HepG2 (cell line): ENCODE results near the gene SYNE1. TPM values are rescaled to one million over a fixed set of nuclear protein-coding genes. Genes with fewer than 3 reads are reported as not detected.

Experiments used
- BORCS8-MEF2B ChIP-seq: sonication (generic); formaldehyde crosslinking; IDR thresholded peaks from 2 replicates; pipeline ENCODE4 v1.8.0; 2022; ENCODE audit warnings: mild to moderate bottlenecking, missing genetic modification reagents
- ETV5 ChIP-seq: IDR thresholded peaks from 2 replicates; pipeline ENCODE4 v1.6.1; 2018; ENCODE audit warnings: missing biosample characterization, missing genetic modification reagents, inconsistent platforms, borderline replicate concordance
- FOXJ3 ChIP-seq: sonication (generic); formaldehyde crosslinking; IDR thresholded peaks from 2 replicates; pipeline ENCODE4 v1.4.0; 2020; ENCODE audit warnings: missing genetic modification reagents, mild to moderate bottlenecking, borderline replicate concordance
- HIVEP1 ChIP-seq: sonication (generic); formaldehyde crosslinking; IDR thresholded peaks from 2 replicates; pipeline ENCODE4 v1.4.0; 2020; ENCODE audit warnings: mild to moderate bottlenecking, missing genetic modification reagents
- KDM2A ChIP-seq: sonication (generic); formaldehyde crosslinking; IDR thresholded peaks from 2 replicates; pipeline ENCODE4 v1.4.0; 2020; ENCODE audit warnings: low read depth, missing genetic modification reagents, borderline replicate concordance
- NKX3-1 ChIP-seq: sonication (generic); formaldehyde crosslinking; IDR thresholded peaks from 2 replicates; pipeline ENCODE4 v1.5.0; 2020; ENCODE audit warnings: missing genetic modification reagents
- NR2F6 ChIP-seq, 2 experiments: IDR thresholded peaks; 2 replicates each; pipeline ENCODE4 v1.6.1; 2016; ENCODE audit warnings: antibody characterized with exemption in 1 of 2, mild to moderate bottlenecking in 1 of 2
- PHB2 ChIP-seq: fragments of 450-650 bp; IDR thresholded peaks from 2 replicates; pipeline ENCODE4 v1.6.1; 2018; ENCODE audit not compliant: partially characterized antibody
- RORA ChIP-seq: sonication (generic); formaldehyde crosslinking; IDR thresholded peaks from 2 replicates; pipeline ENCODE4 v1.5.0; 2020; ENCODE audit warnings: mild to moderate bottlenecking, missing genetic modification reagents, moderate library complexity
- ZBTB25 ChIP-seq: IDR thresholded peaks from 2 replicates; pipeline ENCODE4 v1.6.1; 2018; ENCODE audit warnings: missing genetic modification reagents
- ZFP36L1 ChIP-seq: sonication (generic); formaldehyde crosslinking; IDR thresholded peaks from 2 replicates; pipeline ENCODE4 v1.8.0; 2022; ENCODE audit warnings: mild to moderate bottlenecking, missing genetic modification reagents, moderate library complexity
- ZNF20 ChIP-seq: sonication (generic); formaldehyde crosslinking; IDR thresholded peaks from 2 replicates; pipeline ENCODE4 v1.4.0; 2020; ENCODE audit warnings: mild to moderate bottlenecking, moderate library complexity, missing genetic modification reagents
- ZNF333 ChIP-seq: sonication (generic); formaldehyde crosslinking; IDR thresholded peaks from 2 replicates; pipeline ENCODE4 v1.4.0; 2020; ENCODE audit warnings: mild to moderate bottlenecking, missing genetic modification reagents, borderline replicate concordance
- ZNF383 ChIP-seq: sonication (generic); formaldehyde crosslinking; IDR thresholded peaks from 2 replicates; pipeline ENCODE4 v1.4.0; 2020; ENCODE audit warnings: missing genetic modification reagents, mild to moderate bottlenecking, borderline replicate concordance
- ZNF547 ChIP-seq: sonication (generic); formaldehyde crosslinking; IDR thresholded peaks from 2 replicates; pipeline ENCODE4 v1.5.1; 2020; ENCODE audit warnings: mild to moderate bottlenecking, missing genetic modification reagents
- ZNF616 ChIP-seq: sonication (generic); formaldehyde crosslinking; IDR thresholded peaks from 2 replicates; pipeline ENCODE4 v1.5.0; 2020; ENCODE audit warnings: low read depth, mild to moderate bottlenecking, missing genetic modification reagents
- ZNF891 ChIP-seq: sonication (generic); formaldehyde crosslinking; IDR thresholded peaks from 2 replicates; pipeline ENCODE4 v1.5.0; 2020; ENCODE audit warnings: mild to moderate bottlenecking, missing genetic modification reagents
- ZSCAN22 ChIP-seq: sonication (generic); formaldehyde crosslinking; IDR thresholded peaks from 2 replicates; pipeline ENCODE4 v1.4.0; 2020; ENCODE audit warnings: mild to moderate bottlenecking, missing genetic modification reagents
- polyA plus RNA-seq, 8 experiments: library from polyadenylated mRNA; depleted of rRNA in 3 of 8; stranded (reverse) in 7 of 8; unstranded in 1 of 8; fragments of >200 nt; fragmentation: Illumina TruSeq in 4 of 8; extraction: Trizol in 4 of 8; gene quantifications; 2 replicates each; pipeline versions ENCODE4 v1.2.1 to v1.2.3, GENCODE V29; 2011 to 2016; ENCODE audit warnings: low read depth in 4 of 8, missing spikeins in 1 of 8, mixed read lengths in 1 of 8; ENCODE audit not compliant: insufficient read depth in 1 of 8
- total RNA-seq, 5 experiments: library from RNA; depleted of rRNA; stranded (reverse); fragments of >200 nt; fragmentation: Illumina TruSeq; extraction: Trizol; gene quantifications; 2 replicates each; pipeline ENCODE4 v1.2.3, GENCODE V29; 2016; ENCODE audit warnings: low read depth in 1 of 5
- TF ChIP-seq, protein P1 (sequence below): sonication (generic); formaldehyde crosslinking; IDR thresholded peaks from 2 replicates; pipeline ENCODE4 v1.4.0; 2020; ENCODE audit warnings: mild to moderate bottlenecking, low read depth, missing genetic modification reagents
- TF ChIP-seq, protein P2 (sequence below): sonication (generic); formaldehyde crosslinking; IDR thresholded peaks from 2 replicates; pipeline ENCODE4 v1.5.0; 2020; ENCODE audit warnings: missing genetic modification reagents
- TF ChIP-seq, protein P3 (sequence below): sonication (generic); formaldehyde crosslinking; IDR thresholded peaks from 2 replicates; pipeline ENCODE4 v1.5.0; 2020; ENCODE audit warnings: mild to moderate bottlenecking, missing genetic modification reagents
- TF ChIP-seq, protein P4 (sequence below): sonication (generic); formaldehyde crosslinking; IDR thresholded peaks from 2 replicates; pipeline ENCODE4 v1.5.0; 2020; ENCODE audit warnings: missing genetic modification reagents, mild to moderate bottlenecking, borderline replicate concordance

Gene SYNE1
- total and polyA plus RNA-seq, 2 of the 13 experiments (the other 11 are each of a cell fraction or from before 2014, with no cell fraction given): 5.5 to 15.9 TPM

GRCh38 chr6:152170702-152171667 is 466.2 kb downstream of the SYNE1 start (continued):
- TF ChIP-seq PHB2: no peak
- TF ChIP-seq NR2F6 (IDR thresholded peaks at IDR 0.05): no peak; the same call in 1 of the 2 replicates
- peak; percentile 62; the same call in 1 of the 2 replicates for TF ChIP-seq NR2F6 (CRISPR knock-in tag; IDR thresholded peaks at IDR 0.05)
- TF ChIP-seq HIVEP1 (CRISPR knock-in tag): no peak
- TF ChIP-seq KDM2A (CRISPR knock-in tag): no peak; the same call in 1 of the 2 replicates
- TF ChIP-seq FOXJ3 (CRISPR knock-in tag): peak; percentile 43; the same call in 1 of the 2 replicates
- no peak for TF ChIP-seq ZSCAN22
- no peak for TF ChIP-seq ZNF333 (CRISPR knock-in tag)
- TF ChIP-seq ZNF616 (CRISPR knock-in tag): no peak
- no peak for TF ChIP-seq ZNF891 (CRISPR knock-in tag)
- TF ChIP-seq RORA (CRISPR knock-in tag): no peak
- TF ChIP-seq, protein P1, sequence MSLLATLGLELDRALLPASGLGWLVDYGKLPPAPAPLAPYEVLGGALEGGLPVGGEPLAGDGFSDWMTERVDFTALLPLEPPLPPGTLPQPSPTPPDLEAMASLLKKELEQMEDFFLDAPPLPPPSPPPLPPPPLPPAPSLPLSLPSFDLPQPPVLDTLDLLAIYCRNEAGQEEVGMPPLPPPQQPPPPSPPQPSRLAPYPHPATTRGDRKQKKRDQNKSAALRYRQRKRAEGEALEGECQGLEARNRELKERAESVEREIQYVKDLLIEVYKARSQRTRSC (CRISPR knock-in tag): no peak
- 0 out of 2 replicates have a peak, but pooled peaks have one; percentile 54 for TF ChIP-seq NKX3-1 (CRISPR knock-in tag)
- TF ChIP-seq, protein P2, sequence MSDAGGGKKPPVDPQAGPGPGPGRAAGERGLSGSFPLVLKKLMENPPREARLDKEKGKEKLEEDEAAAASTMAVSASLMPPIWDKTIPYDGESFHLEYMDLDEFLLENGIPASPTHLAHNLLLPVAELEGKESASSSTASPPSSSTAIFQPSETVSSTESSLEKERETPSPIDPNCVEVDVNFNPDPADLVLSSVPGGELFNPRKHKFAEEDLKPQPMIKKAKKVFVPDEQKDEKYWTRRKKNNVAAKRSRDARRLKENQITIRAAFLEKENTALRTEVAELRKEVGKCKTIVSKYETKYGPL (CRISPR knock-in tag): no peak
- peak; percentile 20; the same call in 1 of the 2 replicates for TF ChIP-seq ETV5
- TF ChIP-seq BORCS8-MEF2B: no peak
- TF ChIP-seq ZFP36L1 (CRISPR knock-in tag): no peak
- TF ChIP-seq, protein P3, sequence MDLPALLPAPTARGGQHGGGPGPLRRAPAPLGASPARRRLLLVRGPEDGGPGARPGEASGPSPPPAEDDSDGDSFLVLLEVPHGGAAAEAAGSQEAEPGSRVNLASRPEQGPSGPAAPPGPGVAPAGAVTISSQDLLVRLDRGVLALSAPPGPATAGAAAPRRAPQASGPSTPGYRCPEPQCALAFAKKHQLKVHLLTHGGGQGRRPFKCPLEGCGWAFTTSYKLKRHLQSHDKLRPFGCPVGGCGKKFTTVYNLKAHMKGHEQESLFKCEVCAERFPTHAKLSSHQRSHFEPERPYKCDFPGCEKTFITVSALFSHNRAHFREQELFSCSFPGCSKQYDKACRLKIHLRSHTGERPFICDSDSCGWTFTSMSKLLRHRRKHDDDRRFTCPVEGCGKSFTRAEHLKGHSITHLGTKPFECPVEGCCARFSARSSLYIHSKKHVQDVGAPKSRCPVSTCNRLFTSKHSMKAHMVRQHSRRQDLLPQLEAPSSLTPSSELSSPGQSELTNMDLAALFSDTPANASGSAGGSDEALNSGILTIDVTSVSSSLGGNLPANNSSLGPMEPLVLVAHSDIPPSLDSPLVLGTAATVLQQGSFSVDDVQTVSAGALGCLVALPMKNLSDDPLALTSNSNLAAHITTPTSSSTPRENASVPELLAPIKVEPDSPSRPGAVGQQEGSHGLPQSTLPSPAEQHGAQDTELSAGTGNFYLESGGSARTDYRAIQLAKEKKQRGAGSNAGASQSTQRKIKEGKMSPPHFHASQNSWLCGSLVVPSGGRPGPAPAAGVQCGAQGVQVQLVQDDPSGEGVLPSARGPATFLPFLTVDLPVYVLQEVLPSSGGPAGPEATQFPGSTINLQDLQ (CRISPR knock-in tag): no peak
- TF ChIP-seq, protein P4, sequence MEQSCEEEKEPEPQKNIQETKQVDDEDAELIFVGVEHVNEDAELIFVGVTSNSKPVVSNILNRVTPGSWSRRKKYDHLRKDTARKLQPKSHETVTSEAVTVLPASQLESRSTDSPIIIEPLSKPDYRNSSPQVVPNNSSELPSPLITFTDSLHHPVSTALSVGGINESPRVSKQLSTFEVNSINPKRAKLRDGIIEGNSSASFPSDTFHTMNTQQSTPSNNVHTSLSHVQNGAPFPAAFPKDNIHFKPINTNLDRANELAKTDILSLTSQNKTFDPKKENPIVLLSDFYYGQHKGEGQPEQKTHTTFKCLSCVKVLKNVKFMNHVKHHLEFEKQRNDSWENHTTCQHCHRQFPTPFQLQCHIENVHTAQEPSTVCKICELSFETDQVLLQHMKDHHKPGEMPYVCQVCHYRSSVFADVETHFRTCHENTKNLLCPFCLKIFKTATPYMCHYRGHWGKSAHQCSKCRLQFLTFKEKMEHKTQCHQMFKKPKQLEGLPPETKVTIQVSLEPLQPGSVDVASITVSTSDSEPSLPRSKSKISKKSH (CRISPR knock-in tag): no peak
- no peak for TF ChIP-seq ZNF383 (CRISPR knock-in tag)
- TF ChIP-seq ZBTB25 (CRISPR knock-in tag): peak; percentile 75
- TF ChIP-seq ZNF547: no peak
- no peak for TF ChIP-seq ZNF20 (CRISPR knock-in tag)
